GM23338 (cell line): ENCODE results near the gene SPTBN4. TPM values are rescaled to one million over a fixed set of nuclear protein-coding genes. Genes with fewer than 3 reads are reported as not detected.

ENCODE experiments used
- ATAC-seq: fragments of 200-7000 bp; cut with Tn5 transposase; 3 replicates; pipeline ENCODE4 v1.9.1; 2020
- DNase-seq: peaks from one replicate; pipeline ENCODE4 v3.0.0-alpha.2; 2015; ENCODE audit warnings: low spot score
- H2AFZ ChIP-seq: fragments of 200-600 bp; sonication (generic); 2 replicates; pipeline ENCODE4 v1.8.0; 2016; ENCODE audit warnings: antibody characterized with exemption, mild to moderate bottlenecking, moderate library complexity
- H3F3A ChIP-seq: fragments of 200-600 bp; sonication (generic); replicated peaks from 2 replicates; pipeline ENCODE4 v1.8.0; 2017; ENCODE audit warnings: antibody characterized with exemption, mixed run types, low read depth
- H3K27ac ChIP-seq: fragments of 200-600 bp; sonication (generic); 2 replicates; pipeline ENCODE4 v1.6.1; 2016; ENCODE audit warnings: low read depth
- H3K27me3 ChIP-seq: fragments of 200-600 bp; sonication (generic); 2 replicates; pipeline ENCODE4 v1.8.0; 2016; ENCODE audit warnings: mild to moderate bottlenecking, mixed run types, moderate library complexity; ENCODE audit not compliant: insufficient read depth
- H3K36me3 ChIP-seq: fragments of 200-600 bp; sonication (generic); 2 replicates; pipeline ENCODE4 v1.8.0; 2016; ENCODE audit warnings: mild to moderate bottlenecking; ENCODE audit not compliant: insufficient read depth
- H3K4me1 ChIP-seq: fragments of 200-600 bp; sonication (generic); 2 replicates; pipeline ENCODE4 v1.8.0; 2016; ENCODE audit warnings: mild to moderate bottlenecking, moderate library complexity; ENCODE audit not compliant: insufficient read depth
- H3K4me2 ChIP-seq: fragments of 200-600 bp; sonication (generic); 2 replicates; pipeline ENCODE4 v1.7.1; 2017; ENCODE audit warnings: mixed run types
- H3K4me3 ChIP-seq: fragments of 200-600 bp; sonication (generic); 2 replicates; pipeline ENCODE4 v1.6.1; 2016; ENCODE audit warnings: mixed run types
- H3K79me2 ChIP-seq: fragments of 200-600 bp; sonication (generic); replicated peaks from 2 replicates; pipeline ENCODE4 v1.8.0; 2017; ENCODE audit warnings: mild to moderate bottlenecking; ENCODE audit not compliant: insufficient read depth
- H3K9me2 ChIP-seq: fragments of 200-600 bp; sonication (generic); 2 replicates; pipeline ENCODE4 v1.8.0; 2017; ENCODE audit not compliant: insufficient read depth
- H4K20me1 ChIP-seq: fragments of 200-600 bp; sonication (generic); replicated peaks from 2 replicates; pipeline ENCODE4 v1.8.0; 2017; ENCODE audit warnings: mild to moderate bottlenecking; ENCODE audit not compliant: insufficient read depth
- H3K27ac Mint-ChIP-seq: 2 replicates; pipeline ENCODE4 v1.8.0; 2020; ENCODE audit warnings: inconsistent platforms, mild to moderate bottlenecking, moderate library complexity, mixed read lengths
- H3K27me3 Mint-ChIP-seq: 3 replicates; pipeline ENCODE4 v1.8.0; 2022; ENCODE audit warnings: low read depth, mild to moderate bottlenecking, moderate library complexity, mixed read lengths, inconsistent platforms; ENCODE audit not compliant: insufficient read depth, poor library complexity
- H3K36me3 Mint-ChIP-seq: 3 replicates; pipeline ENCODE4 v1.8.0; 2021; ENCODE audit warnings: low read depth, mild to moderate bottlenecking, inconsistent platforms, moderate library complexity, mixed read lengths
- H3K4me1 Mint-ChIP-seq: 3 replicates; pipeline ENCODE4 v1.8.0; 2020; ENCODE audit warnings: mild to moderate bottlenecking, inconsistent platforms, mixed read lengths
- H3K4me3 Mint-ChIP-seq: 3 replicates; pipeline ENCODE4 v1.8.0; 2021; ENCODE audit warnings: moderate library complexity, mild to moderate bottlenecking, inconsistent platforms, mixed read lengths
- H3K9me3 Mint-ChIP-seq: 3 replicates; pipeline ENCODE4 v1.8.0; 2020; ENCODE audit warnings: moderate library complexity, mild to moderate bottlenecking, inconsistent platforms, mixed read lengths
- CREB1 ChIP-seq: fragments of 250-450 bp; sonication (Bioruptor Pico); IDR thresholded peaks from 2 replicates; pipeline ENCODE4 v1.5.0; 2020; ENCODE audit warnings: low read depth, mild to moderate bottlenecking, moderate library complexity
- EZH2 ChIP-seq: fragments of 200-600 bp; sonication (generic); IDR thresholded peaks from one replicate; pipeline ENCODE4 v1.8.0; 2017; ENCODE audit warnings: antibody characterized with exemption, mild to moderate bottlenecking, low read depth; ENCODE audit not compliant: unreplicated experiment
- EZH2phosphoT487 ChIP-seq: fragments of 200-600 bp; sonication (generic); IDR thresholded peaks from one replicate; pipeline ENCODE4 v1.8.1; 2018; ENCODE audit warnings: antibody characterized with exemption; ENCODE audit not compliant: unreplicated experiment
- JUNB ChIP-seq: IDR thresholded peaks from one replicate; pipeline ENCODE4 v1.6.1; 2016; ENCODE audit warnings: antibody characterized with exemption; ENCODE audit not compliant: unreplicated experiment
- NANOG ChIP-seq: IDR thresholded peaks from 2 replicates; pipeline ENCODE4 v1.6.1; 2016; ENCODE audit warnings: antibody characterized with exemption, borderline replicate concordance
- POLR2AphosphoS5 ChIP-seq: IDR thresholded peaks from 2 replicates; pipeline ENCODE4 v1.6.1; 2016; ENCODE audit warnings: antibody characterized with exemption, low read depth
- STAT1 ChIP-seq: IDR thresholded peaks from one replicate; pipeline ENCODE4 v1.6.1; 2016; ENCODE audit warnings: antibody characterized with exemption; ENCODE audit not compliant: unreplicated experiment
- ZNF114 ChIP-seq: fragments of 250-450 bp; sonication (Bioruptor Pico); IDR thresholded peaks from 2 replicates; pipeline ENCODE4 v1.5.0; 2020; ENCODE audit warnings: mild to moderate bottlenecking, moderate library complexity
- ZNF331 ChIP-seq: fragments of 250-450 bp; sonication (Bioruptor Pico); IDR thresholded peaks from 2 replicates; pipeline ENCODE4 v1.5.0; 2020; ENCODE audit warnings: low read depth, mild to moderate bottlenecking, moderate library complexity
- polyA plus RNA-seq: library from polyadenylated mRNA; unstranded; fragments of >200 nt; fragmentation: Nextera tagmentation; extraction: Ambion mirVana; gene quantifications from 2 replicates; pipeline ENCODE4 v1.2.1, GENCODE V29; 2016
- total RNA-seq: library from RNA; depleted of rRNA; stranded (reverse); fragments of >200 nt; shearing (Covaris generic); gene quantifications from 2 replicates; pipeline ENCODE4 v1.2.3, GENCODE V29; 2014
- TF ChIP-seq, protein P1 (sequence below): fragments of 250-450 bp; sonication (Bioruptor Pico); IDR thresholded peaks from 2 replicates; pipeline ENCODE4 v1.5.0; 2020; ENCODE audit warnings: mild to moderate bottlenecking, moderate library complexity
- TF ChIP-seq, protein P2 (sequence below), 2 experiments: fragments of 200-600 bp in 1 of 2; sonication (generic) in 1 of 2; conservative IDR thresholded peaks; 2 replicates each; pipeline versions ENCODE4 v1.5.1 to v1.6.1; 2016 to 2017; ENCODE audit warnings: antibody characterized with exemption in 2 of 2, low read depth in 2 of 2, mild to moderate bottlenecking in 2 of 2, moderate library complexity in 1 of 2
- TF ChIP-seq, protein P3 (sequence below): IDR thresholded peaks from 2 replicates; pipeline ENCODE4 v1.6.1; 2016; ENCODE audit warnings: antibody characterized with exemption
- TF ChIP-seq, protein P4 (sequence below): IDR thresholded peaks from one replicate; pipeline ENCODE4 v1.6.1; 2018; ENCODE audit warnings: antibody characterized with exemption; ENCODE audit not compliant: unreplicated experiment

Gene SPTBN4
- total and polyA plus RNA-seq, 2 experiments from 2014 or later = 1.6 to 2.3 TPM

DNA sequence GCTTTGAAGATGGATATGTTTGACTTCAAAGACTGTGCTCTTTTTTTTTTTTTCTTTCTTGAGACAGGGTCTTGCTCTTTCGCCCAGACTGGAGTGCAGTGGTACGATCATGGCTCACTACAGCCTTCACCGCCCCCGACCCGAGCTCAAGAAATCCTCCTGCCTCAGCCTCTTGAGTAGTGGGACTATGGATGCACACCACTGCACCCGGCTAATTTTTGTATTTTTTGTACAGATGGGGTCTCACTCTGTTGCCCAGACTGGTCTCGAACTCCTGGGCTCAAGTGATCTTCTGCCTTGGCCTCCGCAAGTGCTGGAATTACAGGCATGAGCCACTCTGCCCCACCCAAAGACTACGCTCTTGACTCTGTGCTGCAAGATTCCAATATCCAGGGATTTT is 50.4 kb downstream of the SPTBN4 start:
- ATAC-seq (no peak), DNase-seq (no peak)
- H3K36me3 ChIP-seq = no peaks in the 10 kb centered on the region; the same call in 1 of the 2 replicates
- peaks cover 5% of the 10 kb centered on the region; the same call in 2 of the 3 replicates for H3K36me3 Mint-ChIP-seq
- H3K27ac ChIP-seq = no peak overlapping the region
- no peaks in the 10 kb centered on the region for H3K4me1 ChIP-seq
- H3K9me3 Mint-ChIP-seq = peaks cover 30% of the 10 kb centered on the region
- H3K27me3 Mint-ChIP-seq = peaks cover 75% of the 10 kb centered on the region
- no peaks in the 10 kb centered on the region for H3K9me2 ChIP-seq
- TF ChIP-seq, protein P1, sequence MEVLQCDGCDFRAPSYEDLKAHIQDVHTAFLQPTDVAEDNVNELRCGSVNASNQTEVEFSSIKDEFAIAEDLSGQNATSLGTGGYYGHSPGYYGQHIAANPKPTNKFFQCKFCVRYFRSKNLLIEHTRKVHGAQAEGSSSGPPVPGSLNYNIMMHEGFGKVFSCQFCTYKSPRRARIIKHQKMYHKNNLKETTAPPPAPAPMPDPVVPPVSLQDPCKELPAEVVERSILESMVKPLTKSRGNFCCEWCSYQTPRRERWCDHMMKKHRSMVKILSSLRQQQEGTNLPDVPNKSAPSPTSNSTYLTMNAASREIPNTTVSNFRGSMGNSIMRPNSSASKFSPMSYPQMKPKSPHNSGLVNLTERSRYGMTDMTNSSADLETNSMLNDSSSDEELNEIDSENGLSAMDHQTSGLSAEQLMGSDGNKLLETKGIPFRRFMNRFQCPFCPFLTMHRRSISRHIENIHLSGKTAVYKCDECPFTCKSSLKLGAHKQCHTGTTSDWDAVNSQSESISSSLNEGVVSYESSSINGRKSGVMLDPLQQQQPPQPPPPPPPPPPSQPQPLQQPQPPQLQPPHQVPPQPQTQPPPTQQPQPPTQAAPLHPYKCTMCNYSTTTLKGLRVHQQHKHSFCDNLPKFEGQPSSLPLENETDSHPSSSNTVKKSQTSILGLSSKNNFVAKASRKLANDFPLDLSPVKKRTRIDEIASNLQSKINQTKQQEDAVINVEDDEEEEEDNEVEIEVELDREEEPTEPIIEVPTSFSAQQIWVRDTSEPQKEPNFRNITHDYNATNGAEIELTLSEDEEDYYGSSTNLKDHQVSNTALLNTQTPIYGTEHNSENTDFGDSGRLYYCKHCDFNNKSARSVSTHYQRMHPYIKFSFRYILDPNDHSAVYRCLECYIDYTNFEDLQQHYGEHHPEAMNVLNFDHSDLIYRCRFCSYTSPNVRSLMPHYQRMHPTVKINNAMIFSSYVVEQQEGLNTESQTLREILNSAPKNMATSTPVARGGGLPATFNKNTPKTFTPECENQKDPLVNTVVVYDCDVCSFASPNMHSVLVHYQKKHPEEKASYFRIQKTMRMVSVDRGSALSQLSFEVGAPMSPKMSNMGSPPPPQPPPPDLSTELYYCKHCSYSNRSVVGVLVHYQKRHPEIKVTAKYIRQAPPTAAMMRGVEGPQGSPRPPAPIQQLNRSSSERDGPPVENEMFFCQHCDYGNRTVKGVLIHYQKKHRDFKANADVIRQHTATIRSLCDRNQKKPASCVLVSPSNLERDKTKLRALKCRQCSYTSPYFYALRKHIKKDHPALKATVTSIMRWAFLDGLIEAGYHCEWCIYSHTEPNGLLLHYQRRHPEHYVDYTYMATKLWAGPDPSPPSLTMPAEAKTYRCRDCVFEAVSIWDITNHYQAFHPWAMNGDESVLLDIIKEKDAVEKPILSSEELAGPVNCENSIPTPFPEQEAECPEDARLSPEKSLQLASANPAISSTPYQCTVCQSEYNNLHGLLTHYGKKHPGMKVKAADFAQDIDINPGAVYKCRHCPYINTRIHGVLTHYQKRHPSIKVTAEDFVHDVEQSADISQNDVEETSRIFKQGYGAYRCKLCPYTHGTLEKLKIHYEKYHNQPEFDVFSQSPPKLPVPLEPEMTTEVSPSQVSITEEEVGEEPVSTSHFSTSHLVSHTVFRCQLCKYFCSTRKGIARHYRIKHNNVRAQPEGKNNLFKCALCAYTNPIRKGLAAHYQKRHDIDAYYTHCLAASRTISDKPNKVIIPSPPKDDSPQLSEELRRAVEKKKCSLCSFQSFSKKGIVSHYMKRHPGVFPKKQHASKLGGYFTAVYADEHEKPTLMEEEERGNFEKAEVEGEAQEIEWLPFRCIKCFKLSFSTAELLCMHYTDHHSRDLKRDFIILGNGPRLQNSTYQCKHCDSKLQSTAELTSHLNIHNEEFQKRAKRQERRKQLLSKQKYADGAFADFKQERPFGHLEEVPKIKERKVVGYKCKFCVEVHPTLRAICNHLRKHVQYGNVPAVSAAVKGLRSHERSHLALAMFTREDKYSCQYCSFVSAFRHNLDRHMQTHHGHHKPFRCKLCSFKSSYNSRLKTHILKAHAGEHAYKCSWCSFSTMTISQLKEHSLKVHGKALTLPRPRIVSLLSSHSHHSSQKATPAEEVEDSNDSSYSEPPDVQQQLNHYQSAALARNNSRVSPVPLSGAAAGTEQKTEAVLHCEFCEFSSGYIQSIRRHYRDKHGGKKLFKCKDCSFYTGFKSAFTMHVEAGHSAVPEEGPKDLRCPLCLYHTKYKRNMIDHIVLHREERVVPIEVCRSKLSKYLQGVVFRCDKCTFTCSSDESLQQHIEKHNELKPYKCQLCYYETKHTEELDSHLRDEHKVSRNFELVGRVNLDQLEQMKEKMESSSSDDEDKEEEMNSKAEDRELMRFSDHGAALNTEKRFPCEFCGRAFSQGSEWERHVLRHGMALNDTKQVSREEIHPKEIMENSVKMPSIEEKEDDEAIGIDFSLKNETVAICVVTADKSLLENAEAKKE (CRISPR knock-in tag) = no peak
- TF ChIP-seq NANOG (no peak), EZH2 (no peak), CREB1 (CRISPR knock-in tag) (no peak), JUNB (no peak), ZNF331 (CRISPR knock-in tag) (no peak), POLR2AphosphoS5 (no peak), STAT1 (no peak), ZNF114 (CRISPR knock-in tag) (no peak), EZH2phosphoT487 (no peak)
- TF ChIP-seq, protein P2, sequence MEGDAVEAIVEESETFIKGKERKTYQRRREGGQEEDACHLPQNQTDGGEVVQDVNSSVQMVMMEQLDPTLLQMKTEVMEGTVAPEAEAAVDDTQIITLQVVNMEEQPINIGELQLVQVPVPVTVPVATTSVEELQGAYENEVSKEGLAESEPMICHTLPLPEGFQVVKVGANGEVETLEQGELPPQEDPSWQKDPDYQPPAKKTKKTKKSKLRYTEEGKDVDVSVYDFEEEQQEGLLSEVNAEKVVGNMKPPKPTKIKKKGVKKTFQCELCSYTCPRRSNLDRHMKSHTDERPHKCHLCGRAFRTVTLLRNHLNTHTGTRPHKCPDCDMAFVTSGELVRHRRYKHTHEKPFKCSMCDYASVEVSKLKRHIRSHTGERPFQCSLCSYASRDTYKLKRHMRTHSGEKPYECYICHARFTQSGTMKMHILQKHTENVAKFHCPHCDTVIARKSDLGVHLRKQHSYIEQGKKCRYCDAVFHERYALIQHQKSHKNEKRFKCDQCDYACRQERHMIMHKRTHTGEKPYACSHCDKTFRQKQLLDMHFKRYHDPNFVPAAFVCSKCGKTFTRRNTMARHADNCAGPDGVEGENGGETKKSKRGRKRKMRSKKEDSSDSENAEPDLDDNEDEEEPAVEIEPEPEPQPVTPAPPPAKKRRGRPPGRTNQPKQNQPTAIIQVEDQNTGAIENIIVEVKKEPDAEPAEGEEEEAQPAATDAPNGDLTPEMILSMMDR (conservative IDR thresholded peaks at IDR 0.05; ENCODE audit: low read depth in 2 of 2) = no peak
- TF ChIP-seq, protein P3, sequence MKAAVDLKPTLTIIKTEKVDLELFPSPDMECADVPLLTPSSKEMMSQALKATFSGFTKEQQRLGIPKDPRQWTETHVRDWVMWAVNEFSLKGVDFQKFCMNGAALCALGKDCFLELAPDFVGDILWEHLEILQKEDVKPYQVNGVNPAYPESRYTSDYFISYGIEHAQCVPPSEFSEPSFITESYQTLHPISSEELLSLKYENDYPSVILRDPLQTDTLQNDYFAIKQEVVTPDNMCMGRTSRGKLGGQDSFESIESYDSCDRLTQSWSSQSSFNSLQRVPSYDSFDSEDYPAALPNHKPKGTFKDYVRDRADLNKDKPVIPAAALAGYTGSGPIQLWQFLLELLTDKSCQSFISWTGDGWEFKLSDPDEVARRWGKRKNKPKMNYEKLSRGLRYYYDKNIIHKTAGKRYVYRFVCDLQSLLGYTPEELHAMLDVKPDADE = no peak
- TF ChIP-seq, protein P4, sequence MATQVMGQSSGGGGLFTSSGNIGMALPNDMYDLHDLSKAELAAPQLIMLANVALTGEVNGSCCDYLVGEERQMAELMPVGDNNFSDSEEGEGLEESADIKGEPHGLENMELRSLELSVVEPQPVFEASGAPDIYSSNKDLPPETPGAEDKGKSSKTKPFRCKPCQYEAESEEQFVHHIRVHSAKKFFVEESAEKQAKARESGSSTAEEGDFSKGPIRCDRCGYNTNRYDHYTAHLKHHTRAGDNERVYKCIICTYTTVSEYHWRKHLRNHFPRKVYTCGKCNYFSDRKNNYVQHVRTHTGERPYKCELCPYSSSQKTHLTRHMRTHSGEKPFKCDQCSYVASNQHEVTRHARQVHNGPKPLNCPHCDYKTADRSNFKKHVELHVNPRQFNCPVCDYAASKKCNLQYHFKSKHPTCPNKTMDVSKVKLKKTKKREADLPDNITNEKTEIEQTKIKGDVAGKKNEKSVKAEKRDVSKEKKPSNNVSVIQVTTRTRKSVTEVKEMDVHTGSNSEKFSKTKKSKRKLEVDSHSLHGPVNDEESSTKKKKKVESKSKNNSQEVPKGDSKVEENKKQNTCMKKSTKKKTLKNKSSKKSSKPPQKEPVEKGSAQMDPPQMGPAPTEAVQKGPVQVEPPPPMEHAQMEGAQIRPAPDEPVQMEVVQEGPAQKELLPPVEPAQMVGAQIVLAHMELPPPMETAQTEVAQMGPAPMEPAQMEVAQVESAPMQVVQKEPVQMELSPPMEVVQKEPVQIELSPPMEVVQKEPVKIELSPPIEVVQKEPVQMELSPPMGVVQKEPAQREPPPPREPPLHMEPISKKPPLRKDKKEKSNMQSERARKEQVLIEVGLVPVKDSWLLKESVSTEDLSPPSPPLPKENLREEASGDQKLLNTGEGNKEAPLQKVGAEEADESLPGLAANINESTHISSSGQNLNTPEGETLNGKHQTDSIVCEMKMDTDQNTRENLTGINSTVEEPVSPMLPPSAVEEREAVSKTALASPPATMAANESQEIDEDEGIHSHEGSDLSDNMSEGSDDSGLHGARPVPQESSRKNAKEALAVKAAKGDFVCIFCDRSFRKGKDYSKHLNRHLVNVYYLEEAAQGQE = no peak
- H3K4me1 Mint-ChIP-seq = peaks cover 4% of the 10 kb centered on the region; the same call in 1 of the 3 replicates
- H3K4me3 Mint-ChIP-seq = no peak overlapping the region
- peaks cover 95% of the 10 kb centered on the region for H3K27me3 ChIP-seq
- peaks cover 18% of the 10 kb centered on the region for H3F3A ChIP-seq
- H4K20me1 ChIP-seq = no peaks in the 10 kb centered on the region
- no peak overlapping the region for H3K4me2 ChIP-seq
- H3K27ac Mint-ChIP-seq = no peak overlapping the region
- no peak overlapping the region for H3K4me3 ChIP-seq
- no peak overlapping the region for H2AFZ ChIP-seq
- no peaks in the 10 kb centered on the region for H3K79me2 ChIP-seq
